A673 (cell line): Measurements from ENCODE around the gene CMBL. TPM values are rescaled to one million over a fixed set of nuclear protein-coding genes. Genes with fewer than 3 reads are reported as not detected.

Source experiments
- BruUV-seq: library from RNA; stranded (reverse); fragments of 400-500 nt; replicated peaks from 2 replicates; lab custom pipeline; 2021; lab: Mats Ljungman, UMichigan
- CTCF ChIA-PET: fragments of 300-600 bp; sonication (Branson Sonifier 250); formaldehyde crosslinking; loops from one replicate; lab custom pipeline; 2022; ENCODE audit warnings: antibody characterized with exemption; lab: Charles Lee
- POLR2A ChIA-PET: fragments of 300-600 bp; sonication (Branson Sonifier 250); formaldehyde crosslinking; loops from one replicate; lab custom pipeline; 2022; ENCODE audit warnings: antibody characterized with exemption; ENCODE audit not compliant: low non-redundant PET; lab: Charles Lee
- DNase-seq: peaks from one replicate; pipeline ENCODE4 v3.0.0-alpha.2; 2015; ENCODE audit warnings: low spot score
- H3K27ac ChIP-seq: fragments of 200-600 bp; sonication (generic); 2 replicates; pipeline ENCODE4 v1.5.1; 2016; ENCODE audit warnings: mixed run types, low read depth, mild to moderate bottlenecking, mixed read lengths, antibody characterized with exemption, low read length; ENCODE audit not compliant: poor library complexity, severe bottlenecking
- H3K27me3 ChIP-seq: fragments of 200-600 bp; sonication (generic); replicated peaks from 2 replicates; pipeline ENCODE4 v1.6.1; 2017; ENCODE audit warnings: mixed run types, low read depth, mild to moderate bottlenecking, mixed read lengths, antibody characterized with exemption, low read length; ENCODE audit not compliant: insufficient read depth, poor library complexity
- H3K36me3 ChIP-seq: fragments of 200-600 bp; sonication (generic); 2 replicates; pipeline ENCODE4 v1.6.1; 2016; ENCODE audit warnings: mixed run types, mild to moderate bottlenecking, mixed read lengths, antibody characterized with exemption, low read length; ENCODE audit not compliant: insufficient read depth, poor library complexity, severe bottlenecking
- H3K4me1 ChIP-seq: fragments of 200-600 bp; sonication (generic); 2 replicates; pipeline ENCODE4 v1.6.1; 2017; ENCODE audit warnings: mixed run types, mild to moderate bottlenecking, mixed read lengths, antibody characterized with exemption, low read length; ENCODE audit not compliant: insufficient read depth, poor library complexity, severe bottlenecking
- H3K4me3 ChIP-seq: fragments of 200-600 bp; sonication (generic); 2 replicates; pipeline ENCODE4 v1.5.1; 2016; ENCODE audit warnings: low read depth, mixed run types, mild to moderate bottlenecking, mixed read lengths, low read length; ENCODE audit not compliant: poor library complexity, severe bottlenecking
- H3K9me3 ChIP-seq: fragments of 200-600 bp; sonication (generic); 2 replicates; pipeline ENCODE4 v1.6.1; 2016; ENCODE audit warnings: mixed run types, low read depth, mild to moderate bottlenecking, mixed read lengths, antibody characterized with exemption, low read length; ENCODE audit not compliant: poor library complexity, severe bottlenecking
- EZH2 ChIP-seq: fragments of 200-600 bp; sonication (generic); IDR thresholded peaks from 2 replicates; pipeline ENCODE4 v1.6.1; 2017; ENCODE audit warnings: borderline replicate concordance, low read depth, mild to moderate bottlenecking, mixed read lengths, antibody characterized with exemption, low read length; ENCODE audit not compliant: poor library complexity, severe bottlenecking
- intact Hi-C: fragments of 100-400 bp; cut with micrococcal nuclease; formaldehyde crosslinking; loops from one replicate; pipeline ENCODE4 v1.10.0; 2022; ENCODE audit not compliant: unreplicated experiment
- total RNA-seq: library from RNA; stranded (reverse); gene quantifications from 2 replicates; pipeline ENCODE4 v1.2.3, GENCODE V29; 2021
- TF ChIP-seq, protein P1 (sequence below): fragments of 300-800, 200-600 bp; sonication (generic); conservative IDR thresholded peaks from 2 replicates; pipeline ENCODE4 v1.5.1; 2017; ENCODE audit warnings: low read depth, mild to moderate bottlenecking, antibody characterized with exemption, low read length, moderate library complexity, mixed read lengths

CMBL gene
- total RNA-seq, 1 experiment from 2014 or later = 17.2 TPM

- no peak overlapping the region for H3K27ac ChIP-seq
- POLR2A ChIA-PET = no interaction called here
- H3K9me3 ChIP-seq = no peaks in the 10 kb centered on the region
- peaks cover 9% of the 10 kb centered on the region for H3K4me1 ChIP-seq
- no peak overlapping the region for H3K4me3 ChIP-seq
- no peak for TF ChIP-seq EZH2
- TF ChIP-seq, protein P1, sequence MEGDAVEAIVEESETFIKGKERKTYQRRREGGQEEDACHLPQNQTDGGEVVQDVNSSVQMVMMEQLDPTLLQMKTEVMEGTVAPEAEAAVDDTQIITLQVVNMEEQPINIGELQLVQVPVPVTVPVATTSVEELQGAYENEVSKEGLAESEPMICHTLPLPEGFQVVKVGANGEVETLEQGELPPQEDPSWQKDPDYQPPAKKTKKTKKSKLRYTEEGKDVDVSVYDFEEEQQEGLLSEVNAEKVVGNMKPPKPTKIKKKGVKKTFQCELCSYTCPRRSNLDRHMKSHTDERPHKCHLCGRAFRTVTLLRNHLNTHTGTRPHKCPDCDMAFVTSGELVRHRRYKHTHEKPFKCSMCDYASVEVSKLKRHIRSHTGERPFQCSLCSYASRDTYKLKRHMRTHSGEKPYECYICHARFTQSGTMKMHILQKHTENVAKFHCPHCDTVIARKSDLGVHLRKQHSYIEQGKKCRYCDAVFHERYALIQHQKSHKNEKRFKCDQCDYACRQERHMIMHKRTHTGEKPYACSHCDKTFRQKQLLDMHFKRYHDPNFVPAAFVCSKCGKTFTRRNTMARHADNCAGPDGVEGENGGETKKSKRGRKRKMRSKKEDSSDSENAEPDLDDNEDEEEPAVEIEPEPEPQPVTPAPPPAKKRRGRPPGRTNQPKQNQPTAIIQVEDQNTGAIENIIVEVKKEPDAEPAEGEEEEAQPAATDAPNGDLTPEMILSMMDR = peak; percentile 98
- no TSS peak for BruUV-seq
- no peaks in the 10 kb centered on the region for H3K36me3 ChIP-seq
- no peaks in the 10 kb centered on the region for H3K27me3 ChIP-seq
- CTCF ChIA-PET = interaction anchor here (0.6 to 1.6 kb wide), 11 partner anchors 8 to 344 kb away, joined by 3 to 18 read pairs (median 3); no protein-coding TSS in a partner anchor
- intact Hi-C loops = loop anchor here (1.0 kb wide), 2 partner anchors 140 to 344 kb away; no protein-coding TSS in a partner anchor
- DNase-seq = peak; percentile 88
These were observed 23.6 kb downstream of the CMBL start for GRCh38 chr5:10283927-10284635.

DNA sequence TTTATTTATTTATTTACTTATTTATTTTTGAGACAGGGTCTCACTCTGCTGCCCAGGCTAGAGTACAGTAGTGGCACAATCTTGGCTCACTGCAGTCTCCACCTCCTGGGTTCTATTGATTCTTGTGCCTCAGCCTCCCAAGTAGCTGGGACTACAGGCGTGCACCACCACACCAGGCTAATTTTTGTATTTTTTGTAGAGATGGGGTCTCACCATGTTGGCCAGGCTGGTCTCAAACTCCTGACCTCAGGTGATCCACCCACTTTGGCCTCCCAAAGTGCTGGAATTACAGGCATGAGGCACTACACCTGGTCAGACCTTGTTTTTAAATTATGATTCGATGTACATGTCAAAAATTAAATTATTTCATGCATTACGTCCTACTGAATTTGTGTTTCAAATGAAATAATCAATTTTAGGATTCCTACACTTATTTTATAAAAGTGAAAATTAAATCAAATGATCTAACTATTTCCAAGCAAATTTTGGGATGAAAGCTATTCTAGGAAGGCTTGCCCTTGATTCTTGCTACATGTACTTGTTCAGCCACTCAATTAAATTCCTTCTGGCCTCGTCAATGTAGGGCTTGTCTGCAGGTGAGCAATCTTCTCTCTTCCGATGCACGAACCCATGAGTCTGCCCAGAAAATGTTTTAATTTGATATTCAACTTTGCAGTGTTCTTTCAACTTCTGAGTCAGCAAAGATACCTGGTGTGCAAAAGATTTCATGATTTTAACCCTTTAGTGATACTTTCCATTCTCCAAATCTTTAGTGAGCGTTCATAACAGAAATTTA is 27.6 kb downstream of the CMBL start:
- no peaks in the 10 kb centered on the region for H3K36me3 ChIP-seq
- H3K27me3 ChIP-seq = no peaks in the 10 kb centered on the region
- intact Hi-C loops = no loop called here
- TF ChIP-seq, protein P1 = no peak
- TF ChIP-seq EZH2 = no peak
- DNase-seq = no peak
- CTCF ChIA-PET = no interaction called here
- no TSS peak for BruUV-seq
- H3K27ac ChIP-seq = no peak overlapping the region
- no peaks in the 10 kb centered on the region for H3K4me1 ChIP-seq
- POLR2A ChIA-PET = no interaction called here
- H3K9me3 ChIP-seq = no peaks in the 10 kb centered on the region
- no peak overlapping the region for H3K4me3 ChIP-seq

- ChIA-PET POLR2A (no interaction called here), CTCF (no interaction called here)
- no peak for DNase-seq
- Histone ChIP-seq H3K36me3 (no peaks in the 10 kb centered on the region), H3K4me3 (no peak overlapping the region), H3K27me3 (no peaks in the 10 kb centered on the region), H3K4me1 (no peaks in the 10 kb centered on the region), H3K9me3 (no peaks in the 10 kb centered on the region), H3K27ac (no peak overlapping the region)
- BruUV-seq = TSS peak; percentile 90
- intact Hi-C loops = no loop called here
- TF ChIP-seq EZH2 = no peak
- TF ChIP-seq, protein P1 = no peak
These were observed 28.4 kb downstream of the CMBL start for GRCh38 chr5:10279328-10279727.
